GM21619 (cell line): ENCODE results near the gene SCARB1.

Experiments
- ATAC-seq: cut with Tn5 transposase; IDR thresholded peaks from one replicate; pipeline ENCODE4 v1.9.1; 2021; ENCODE audit not compliant: unreplicated experiment

Gene SCARB1

DNA sequence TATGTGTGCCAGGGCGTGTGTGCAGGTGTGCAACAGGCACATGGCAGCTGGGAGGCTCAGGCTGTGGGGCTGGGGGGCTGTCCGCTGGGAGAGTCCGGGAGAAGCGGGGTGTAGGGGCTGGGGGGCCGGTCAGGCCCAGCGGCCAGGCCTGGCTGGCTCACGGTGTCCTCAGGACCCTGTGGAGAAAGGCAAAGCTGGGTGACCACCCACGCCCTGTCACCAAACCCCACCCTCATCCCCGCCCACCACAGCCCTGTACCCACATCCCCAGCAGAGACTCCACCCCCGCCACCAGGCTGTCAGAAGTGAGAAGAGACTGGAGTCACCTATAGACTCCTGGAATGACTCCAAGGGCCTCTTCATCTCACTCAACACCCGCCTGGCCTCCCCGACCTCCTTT, 85.3 kb downstream of the SCARB1 start:
- ATAC-seq: no peak

DNA sequence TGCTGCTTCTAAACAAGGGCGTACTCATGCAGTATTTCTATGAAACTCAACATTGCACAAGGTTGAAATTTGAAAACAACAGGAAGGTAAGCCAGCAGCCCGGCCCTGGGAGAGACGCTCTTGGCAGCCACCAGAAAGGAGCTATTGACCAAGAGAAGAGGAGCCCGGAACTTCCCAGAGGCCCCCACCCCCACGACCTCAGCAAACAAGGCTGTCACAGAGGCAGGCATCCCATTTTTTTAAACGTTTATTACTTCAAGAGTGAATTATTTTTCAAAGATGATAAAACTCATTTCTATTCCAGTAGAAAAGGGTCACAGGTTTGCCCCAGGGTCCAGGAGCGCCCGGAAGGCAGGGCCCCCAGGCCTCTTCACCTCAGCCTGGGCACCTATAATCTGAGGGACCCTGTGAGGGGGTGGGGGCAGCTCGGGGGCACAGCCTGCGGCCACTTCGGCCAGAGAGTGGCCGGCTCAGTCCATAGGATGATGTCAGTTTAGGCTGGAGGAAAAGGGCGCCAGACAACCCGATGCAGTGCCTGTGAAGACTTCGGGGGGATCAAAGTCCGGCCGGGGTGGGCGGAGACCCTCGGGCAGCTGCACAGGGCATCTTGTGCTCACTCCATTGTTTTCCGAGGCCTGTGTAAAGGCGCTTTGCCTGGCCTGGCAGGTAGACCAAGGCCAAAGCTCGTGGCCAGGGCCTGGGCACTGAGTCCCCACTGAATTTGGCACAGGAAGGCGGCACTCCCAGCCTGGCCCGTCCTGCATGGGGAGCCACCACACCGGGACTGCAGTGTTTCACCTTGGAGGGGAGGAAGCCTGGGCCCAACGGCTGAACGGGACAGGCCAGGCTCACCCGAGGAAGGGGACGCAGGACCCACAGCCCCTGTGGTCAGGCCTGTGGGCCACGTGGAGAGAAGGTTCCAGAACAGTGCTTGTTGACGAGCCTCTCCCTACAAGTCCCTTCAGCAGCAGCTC, 86.0 kb downstream of the SCARB1 start:
- ATAC-seq: no peak

DNA sequence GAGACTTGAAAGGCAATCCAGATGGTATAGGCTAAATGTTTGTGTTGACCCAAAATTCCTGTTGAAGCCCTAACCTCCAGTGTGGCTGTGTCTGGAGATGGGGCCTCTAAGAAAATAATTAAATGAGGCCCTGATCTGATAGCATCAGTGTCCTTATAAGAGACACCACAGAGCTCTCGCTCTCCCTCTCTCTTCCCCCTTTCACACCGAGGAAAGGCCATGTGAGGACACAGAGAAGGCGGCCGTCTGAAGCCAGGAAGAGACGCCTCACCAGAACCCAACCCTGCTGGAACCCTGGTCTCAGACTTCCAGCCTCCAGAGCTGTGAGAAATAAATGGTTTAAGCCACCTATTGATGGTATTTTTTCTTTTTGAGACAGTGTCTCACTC, 87.5 kb downstream of the SCARB1 start:
- no peak for ATAC-seq

DNA sequence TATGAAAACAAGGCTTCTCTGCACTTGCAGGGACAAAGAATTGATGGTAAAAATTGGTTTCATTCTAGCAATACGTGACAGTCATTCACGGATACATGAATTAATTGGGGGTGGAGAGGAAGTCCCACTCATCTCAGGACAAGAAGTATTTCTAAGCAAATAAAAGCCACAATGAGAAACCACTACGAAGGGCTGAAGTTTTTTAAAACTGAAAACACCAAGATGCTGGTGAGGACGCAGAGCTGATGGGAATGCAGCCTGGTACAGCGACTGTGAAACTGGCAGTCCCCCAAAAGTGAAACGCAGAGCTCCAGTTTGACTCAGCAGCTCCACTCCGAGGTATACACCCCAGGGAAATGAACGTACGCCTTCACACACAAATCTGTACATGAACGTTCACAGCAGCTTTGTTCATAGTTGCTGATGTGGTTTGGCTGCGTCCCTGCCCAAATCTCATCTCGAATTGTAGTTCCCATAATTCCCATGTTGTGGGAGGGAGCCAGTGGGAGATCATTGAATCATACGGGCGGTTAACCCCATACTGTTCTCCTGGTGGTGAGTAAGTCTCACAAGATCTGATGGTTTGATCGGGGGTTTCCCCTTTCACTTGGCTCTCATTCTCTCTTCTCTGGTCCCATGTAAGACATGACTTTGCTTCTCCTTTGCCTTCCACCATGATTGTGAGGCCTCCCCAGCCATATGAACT, 89.0 kb downstream of the SCARB1 start:
- peak; percentile 70 for ATAC-seq

DNA sequence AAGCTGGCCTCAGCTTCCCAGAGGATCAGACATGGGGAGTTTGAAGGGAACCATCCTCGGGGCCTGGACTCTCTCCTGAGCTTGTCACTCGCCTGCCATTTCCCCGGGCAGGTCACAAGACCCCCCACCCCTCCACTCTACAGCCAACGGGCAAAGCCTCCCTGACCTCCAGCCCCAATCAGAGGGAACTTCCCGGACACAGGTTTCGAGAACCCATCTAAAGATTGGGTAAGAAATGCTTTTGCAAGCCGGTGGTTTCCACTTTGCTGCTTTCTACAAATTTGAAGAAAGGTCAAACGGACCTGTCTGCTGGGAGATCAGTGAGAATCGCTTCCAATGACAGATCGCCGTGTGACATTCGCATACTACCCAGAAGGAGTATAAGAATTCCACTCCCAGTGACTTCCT, 89.6 kb downstream of the SCARB1 start:
- ATAC-seq: peak; percentile 34

DNA sequence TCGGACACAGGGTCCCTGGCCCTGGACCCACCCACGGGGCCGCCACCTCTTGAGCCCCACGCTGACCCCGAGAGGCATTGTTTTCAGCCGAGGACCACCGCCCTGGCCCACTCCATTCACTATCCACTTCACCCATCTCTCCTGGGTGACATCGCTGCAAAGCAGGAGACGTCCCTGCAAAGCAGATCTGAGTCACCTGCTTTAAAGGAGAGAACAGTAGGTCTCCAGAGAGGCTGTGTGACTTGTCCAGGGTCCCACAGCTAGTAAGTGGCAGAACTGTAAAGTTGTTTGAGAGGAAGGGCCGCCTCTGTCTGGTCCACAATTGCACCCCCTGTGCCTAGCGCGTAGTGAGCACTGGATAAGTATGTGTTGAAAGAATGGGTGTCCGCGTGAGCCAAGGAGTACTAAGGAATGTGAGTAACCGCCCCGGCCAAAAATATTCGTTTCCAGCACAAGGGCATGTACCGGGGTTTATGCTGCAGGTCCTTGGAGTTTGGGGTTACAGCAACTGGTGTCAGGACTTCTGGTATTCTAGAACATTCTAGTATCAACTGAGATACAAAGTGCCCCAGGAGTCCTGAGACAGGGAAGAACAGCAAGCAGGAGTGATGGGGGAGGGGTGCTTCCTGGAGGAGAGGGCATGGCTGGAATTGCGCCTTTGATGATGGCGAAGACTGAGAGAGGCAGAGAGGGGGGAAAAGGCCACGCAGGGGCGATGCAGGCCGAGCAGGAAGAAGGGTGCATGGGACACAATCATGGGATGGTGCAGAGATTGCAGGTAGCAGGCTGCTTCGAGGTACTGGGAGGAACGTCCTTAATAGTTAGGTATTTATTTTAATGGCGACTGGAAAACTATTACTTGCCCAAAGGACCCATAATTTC, 91.1 kb downstream of the SCARB1 start:
- ATAC-seq: no peak

DNA sequence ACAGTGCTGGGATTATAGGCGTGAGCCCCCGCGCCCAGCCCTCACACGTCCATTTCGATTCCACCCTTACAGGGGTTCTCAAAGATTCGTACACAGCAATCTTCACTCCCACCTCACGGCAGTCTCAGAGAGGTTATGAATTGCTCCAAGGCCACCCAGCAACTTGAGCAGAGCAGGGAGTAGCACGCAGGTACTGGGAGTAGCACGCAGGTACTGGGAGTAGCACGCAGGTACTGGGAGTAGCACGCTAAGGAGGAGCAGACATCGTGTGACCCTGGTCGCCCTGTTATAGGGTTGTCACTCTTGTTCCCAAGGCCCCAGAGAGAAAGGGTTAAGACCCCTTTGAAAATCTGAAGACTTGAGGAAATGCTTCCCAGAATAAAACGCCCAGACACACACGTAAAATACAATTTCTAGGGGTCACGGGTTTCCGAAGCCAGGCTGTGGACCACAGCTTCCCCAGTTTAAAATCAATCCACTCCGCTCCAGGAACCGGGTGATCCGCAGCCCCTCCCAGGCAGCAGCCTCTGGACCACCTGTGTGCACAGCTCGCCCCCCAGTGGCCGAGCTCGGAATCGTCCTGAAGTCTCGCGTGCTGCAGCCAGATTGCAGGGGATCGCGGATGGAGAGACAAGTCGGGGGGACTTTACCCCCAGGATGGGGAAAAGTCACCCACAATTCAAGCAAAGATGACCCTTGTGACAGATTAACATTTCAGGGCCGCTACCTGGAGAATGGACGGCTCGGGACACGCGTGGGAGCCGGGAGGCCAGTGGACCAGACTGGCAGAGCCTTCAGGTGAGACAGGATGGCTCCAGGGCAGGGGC, 92.0 kb downstream of the SCARB1 start:
- ATAC-seq: no peak

DNA sequence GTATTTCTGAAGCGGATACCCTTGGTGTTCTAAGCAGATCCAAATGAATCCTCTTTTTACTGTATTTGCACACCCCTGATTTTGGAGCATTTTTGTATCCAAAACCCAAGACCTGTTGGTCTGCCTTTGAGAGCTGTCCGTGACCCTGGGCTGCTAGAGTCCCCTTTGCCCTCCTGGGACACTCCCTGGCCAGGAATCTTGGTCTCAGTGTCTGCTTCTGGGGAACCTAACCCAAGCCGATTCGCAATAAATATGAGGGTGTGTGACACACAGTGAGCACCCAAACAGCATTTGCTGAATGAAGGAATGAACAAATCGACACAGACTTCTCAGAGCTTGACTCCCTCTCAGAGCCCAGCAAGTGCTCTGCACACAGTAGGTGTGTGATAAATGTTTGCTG, 92.9 kb downstream of the SCARB1 start:
- ATAC-seq: no peak

DNA sequence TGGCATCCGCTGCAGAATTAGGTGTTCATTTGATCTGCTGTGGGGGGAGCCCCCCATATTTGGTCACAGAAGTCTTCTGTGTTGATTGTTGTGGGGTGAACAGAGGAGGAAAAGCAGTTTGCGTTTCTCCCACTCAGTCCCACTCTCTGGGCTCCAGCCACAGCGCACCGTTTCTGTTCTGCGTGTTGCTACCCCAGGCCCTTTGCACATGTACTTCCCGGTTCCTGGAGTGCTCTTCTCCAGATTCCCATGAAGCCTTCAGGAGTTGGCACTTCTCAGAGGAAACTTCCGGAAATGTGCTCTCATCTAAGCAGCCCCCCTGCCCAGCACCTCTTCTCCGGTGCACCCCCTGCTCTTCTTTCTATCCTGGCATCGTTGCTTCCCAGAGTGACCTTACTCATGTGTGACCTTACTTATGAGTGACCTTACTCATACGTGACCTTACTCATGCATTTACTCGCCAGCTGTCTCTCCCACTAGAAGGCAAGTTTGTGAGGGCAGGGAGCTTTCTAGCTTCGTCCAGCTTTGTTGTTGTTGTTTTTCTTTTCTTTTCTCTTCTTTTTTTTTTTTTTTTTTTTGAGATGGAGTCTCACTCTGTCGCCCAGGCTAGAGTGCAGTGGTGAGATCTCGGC, 93.7 kb downstream of the SCARB1 start:
- no peak for ATAC-seq

DNA sequence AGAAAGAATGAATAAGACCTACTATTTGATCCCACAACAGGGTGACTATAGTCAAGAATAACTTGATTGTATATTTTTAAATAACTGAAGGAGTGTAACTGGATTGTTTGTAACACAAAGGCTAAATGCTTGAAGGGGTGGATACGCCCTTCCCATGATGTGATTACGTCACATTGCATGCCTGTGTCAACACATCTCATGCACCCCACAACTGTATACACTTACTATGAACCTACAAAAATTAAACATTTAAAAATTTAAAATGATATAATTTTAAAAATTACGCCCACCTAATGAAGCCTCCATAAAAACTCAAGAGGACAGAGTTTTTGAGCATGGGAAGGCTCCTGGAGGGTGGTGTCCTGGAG, 94.5 kb downstream of the SCARB1 start:
- ATAC-seq: no peak

DNA sequence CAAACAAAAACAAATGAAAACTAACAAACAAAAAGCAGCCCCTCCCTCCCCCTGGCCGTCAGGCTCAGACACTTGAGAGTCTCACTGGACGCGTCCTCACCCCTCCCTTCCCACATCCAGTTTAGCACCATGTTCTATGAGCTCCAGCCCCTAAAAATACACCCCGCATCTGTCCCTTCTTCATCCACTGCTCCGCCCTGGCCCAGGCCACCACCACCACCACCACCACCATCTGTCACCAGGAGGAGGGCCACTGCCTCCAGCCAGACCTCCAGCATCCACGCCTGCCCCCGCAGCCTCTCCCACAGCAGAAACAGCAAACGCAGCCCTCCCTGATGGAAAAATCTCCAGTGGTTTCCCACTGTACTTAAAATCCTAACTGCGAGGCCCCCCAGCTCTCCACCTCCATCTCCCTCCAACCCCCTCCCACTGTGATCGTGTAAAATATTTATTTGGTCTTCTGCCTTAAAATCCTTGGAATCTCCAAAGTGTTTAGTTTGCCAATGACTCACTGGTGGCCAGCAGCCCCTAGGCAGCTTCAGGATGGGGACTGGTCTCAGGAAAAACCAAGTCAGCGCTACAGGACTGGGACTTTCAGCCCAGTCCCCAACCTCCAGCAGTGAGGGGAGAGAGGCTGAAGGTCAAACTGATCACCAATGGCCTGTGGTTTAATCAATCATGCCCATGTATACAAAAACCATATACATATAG, 95.1 kb downstream of the SCARB1 start:
- no peak for ATAC-seq

DNA sequence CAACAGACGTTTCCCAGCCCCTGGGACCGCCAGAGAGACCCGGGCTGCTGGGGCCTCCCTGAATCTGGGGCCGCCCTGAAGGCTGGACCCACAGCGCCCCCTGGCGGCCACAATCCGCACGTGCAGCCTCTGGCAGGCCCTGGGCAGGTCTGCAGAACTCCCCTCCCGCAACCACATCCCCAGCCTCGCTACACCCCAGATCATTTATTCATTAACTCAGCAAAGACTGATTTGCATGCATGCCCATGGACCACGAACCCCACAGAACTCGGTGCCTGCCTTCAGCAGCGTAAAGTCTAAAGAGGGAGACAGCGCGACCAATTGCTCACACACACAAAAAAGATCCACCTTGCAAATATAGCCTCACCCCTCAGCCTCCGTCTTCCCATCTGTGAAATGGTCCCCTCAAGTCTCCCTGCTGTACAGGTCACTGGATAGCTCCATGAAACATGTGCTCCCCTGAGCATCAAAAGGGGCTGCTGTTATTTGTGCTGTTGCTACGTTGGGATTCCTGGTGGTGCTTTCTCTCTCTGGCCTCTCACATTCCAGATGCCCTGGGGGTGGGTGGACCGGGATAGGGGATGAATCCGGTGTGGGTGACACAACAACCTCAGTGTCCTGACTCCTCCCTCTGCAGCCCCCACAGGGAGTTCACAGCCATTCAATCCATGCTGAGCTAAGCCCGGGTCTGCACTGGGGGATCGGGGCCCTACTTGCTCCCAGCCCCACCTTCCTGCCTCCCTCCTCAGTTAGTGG, 96.4 kb downstream of the SCARB1 start:
- ATAC-seq: peak; percentile 66

DNA sequence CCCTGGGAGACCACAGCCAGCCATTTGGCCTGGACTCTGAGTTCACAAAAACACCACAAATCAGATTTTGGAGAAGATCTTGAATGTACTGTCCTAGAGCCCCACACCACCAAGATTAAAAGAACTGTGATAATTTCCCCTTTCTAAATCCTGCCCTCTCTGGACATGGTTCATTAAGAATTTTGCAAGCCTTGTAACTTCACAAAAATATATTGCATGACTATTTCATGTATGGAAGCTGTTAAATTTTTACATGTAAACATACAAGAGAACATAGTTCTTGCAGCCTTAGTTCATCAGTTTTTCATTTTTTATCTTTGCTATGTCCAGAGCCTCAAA, 97.0 kb downstream of the SCARB1 start:
- ATAC-seq: no peak

DNA sequence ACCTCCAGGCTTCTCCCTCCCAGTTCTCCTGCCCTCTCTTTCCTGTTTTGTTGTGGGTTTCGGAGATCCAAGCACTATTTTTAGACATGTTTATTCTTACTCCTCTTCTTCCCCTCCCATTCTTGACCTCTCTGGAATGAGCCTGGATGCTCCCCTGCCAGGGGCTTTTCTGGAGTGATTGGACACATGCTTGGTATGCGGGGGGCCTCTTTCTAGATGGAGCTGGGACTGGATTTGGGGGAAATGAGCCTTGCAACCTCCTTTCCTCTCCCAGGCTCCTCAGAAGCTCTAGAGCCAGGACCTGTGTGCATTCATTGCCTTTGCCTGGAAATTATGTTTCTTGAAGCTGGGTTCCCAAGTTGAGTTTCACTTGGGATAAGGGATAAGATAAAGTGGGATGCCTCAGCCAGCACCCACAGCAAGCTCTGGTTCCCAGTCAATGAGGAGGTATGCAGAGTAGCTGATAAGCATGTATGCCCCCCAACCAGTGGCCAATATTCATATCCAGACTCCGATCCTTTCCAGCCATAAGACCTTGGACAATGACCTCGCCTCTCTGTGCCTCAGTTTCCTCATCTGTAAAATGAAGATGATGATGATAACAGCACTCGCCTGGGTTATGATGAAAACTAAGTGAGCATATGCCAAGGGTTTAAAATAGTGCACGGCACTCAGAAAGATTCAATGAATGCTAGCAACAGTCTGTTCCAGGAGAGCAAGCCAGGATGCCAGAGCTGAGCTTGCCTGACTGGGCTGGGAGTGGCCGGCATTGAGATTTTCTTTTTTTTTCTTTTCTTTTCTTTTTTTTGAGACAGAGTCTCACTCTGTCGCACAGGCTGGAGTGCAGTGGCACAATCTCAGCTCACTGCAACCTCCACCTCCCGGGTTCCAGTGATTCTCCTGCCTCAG, 97.8 kb downstream of the SCARB1 start:
- no peak for ATAC-seq

DNA sequence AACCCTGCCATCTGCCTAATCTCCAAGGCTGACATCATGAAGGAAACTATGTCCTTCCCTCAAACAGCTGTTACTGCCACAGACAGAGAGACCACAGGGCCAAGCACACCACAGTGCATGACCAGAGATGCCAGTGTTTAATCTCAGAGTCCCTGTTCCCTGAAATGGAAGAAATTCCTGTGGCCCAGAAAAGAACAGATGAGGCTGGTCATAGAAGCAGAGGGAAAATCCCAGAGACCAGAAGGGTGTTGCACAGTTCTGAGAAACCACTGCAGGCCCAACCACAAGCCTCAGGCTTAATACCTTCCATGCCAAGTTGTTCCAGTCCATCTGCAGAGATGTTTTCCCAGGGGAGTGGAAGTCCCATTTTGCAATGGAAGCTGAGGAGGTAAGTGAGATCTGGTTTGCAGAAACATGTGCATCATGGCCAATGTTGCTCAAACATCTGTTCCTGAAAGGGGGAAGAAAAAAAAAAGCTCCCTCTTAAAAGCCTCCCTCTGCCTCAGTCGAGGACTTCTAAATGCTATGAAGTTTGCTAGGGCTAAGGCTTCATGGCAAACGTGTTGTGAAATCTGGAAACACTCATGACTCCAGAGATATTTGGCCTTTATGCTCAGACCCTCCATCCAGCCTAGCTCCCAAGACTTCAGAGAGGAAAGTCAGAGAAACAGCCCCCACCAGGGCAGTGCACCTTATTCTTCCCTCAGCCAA, 98.6 kb downstream of the SCARB1 start:
- no peak for ATAC-seq

DNA sequence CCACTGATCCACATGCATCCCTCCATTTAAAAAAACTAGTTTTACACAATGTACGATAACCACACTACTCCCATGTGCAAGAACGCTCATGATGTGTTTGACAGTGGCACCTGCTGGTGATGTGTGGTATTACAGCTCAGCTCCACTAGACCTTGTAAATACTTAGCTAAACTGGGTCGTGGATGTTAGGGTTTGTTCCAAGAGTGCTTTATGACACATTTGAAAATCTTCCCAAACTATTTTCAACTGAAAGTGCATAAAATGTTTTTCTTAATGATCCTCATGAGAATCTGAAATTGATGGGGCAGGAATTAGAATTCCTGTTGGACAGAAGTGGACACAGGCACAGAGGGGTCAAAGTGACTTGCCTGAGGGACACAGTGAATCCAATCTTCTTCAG, 99.2 kb downstream of the SCARB1 start:
- no peak for ATAC-seq

DNA sequence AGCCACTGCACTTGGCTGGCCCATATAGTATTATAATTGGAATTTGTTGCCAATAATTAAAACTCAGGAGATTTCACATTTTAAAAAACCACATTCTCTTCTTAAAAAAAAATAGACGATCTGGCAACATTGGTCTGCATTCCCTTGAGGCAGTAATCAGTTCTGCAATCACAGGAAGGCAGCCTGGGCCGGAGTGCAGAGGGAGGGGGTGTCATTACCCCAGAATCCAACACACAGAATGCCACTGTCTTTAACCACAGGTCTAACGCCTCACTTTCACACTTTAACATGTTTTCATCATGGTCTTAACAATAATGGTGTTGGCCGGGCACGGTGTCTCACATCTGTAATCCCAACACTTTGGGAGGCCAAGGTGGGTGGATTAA, 100.1 kb downstream of the SCARB1 start:
- no peak for ATAC-seq
